OCI-LY1 (cell line): ENCODE data around the gene FGF14.

ENCODE experiments used
- EZH2 ChIP-seq: fragments of 200-600 bp; sonication (generic), shearing (Covaris generic); IDR thresholded peaks from 2 replicates; pipeline ENCODE4 v1.8.0; 2017; ENCODE audit warnings: borderline replicate concordance, mixed run types, mild to moderate bottlenecking, antibody characterized with exemption, low read length, moderate library complexity, mixed read lengths
- TF ChIP-seq, protein P1 (sequence below): fragments of 200-600 bp; sonication (generic), shearing (Covaris generic); IDR thresholded peaks from 2 replicates; pipeline ENCODE4 v1.5.1; 2017; ENCODE audit warnings: mild to moderate bottlenecking, antibody characterized with exemption, low read length, moderate library complexity, mixed read lengths

DNA sequence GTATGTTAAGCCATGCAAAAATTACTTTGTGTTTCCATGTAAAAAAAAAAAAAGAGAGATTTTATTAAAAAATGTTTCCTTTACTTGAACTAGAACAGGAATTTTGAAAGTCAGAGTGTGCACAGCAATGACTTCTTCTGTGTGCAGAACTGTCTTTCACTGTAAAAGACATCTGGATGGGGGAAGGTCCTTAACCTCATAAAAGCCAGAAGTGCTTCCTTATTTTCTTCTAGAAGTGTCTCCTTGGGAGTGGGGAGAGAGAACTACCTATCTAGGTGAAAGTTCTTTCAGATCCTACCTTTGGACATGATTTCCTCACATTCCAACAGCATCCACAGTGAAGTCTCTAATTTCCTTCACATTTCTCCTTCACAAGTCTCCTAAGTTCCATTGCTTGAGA, 360.3 kb downstream of the FGF14 start:
- TF ChIP-seq, protein P1, sequence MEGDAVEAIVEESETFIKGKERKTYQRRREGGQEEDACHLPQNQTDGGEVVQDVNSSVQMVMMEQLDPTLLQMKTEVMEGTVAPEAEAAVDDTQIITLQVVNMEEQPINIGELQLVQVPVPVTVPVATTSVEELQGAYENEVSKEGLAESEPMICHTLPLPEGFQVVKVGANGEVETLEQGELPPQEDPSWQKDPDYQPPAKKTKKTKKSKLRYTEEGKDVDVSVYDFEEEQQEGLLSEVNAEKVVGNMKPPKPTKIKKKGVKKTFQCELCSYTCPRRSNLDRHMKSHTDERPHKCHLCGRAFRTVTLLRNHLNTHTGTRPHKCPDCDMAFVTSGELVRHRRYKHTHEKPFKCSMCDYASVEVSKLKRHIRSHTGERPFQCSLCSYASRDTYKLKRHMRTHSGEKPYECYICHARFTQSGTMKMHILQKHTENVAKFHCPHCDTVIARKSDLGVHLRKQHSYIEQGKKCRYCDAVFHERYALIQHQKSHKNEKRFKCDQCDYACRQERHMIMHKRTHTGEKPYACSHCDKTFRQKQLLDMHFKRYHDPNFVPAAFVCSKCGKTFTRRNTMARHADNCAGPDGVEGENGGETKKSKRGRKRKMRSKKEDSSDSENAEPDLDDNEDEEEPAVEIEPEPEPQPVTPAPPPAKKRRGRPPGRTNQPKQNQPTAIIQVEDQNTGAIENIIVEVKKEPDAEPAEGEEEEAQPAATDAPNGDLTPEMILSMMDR = no peak
- TF ChIP-seq EZH2 = no peak
